ENCODE measurements around the gene DNLZ.

Gene DNLZ

DNA sequence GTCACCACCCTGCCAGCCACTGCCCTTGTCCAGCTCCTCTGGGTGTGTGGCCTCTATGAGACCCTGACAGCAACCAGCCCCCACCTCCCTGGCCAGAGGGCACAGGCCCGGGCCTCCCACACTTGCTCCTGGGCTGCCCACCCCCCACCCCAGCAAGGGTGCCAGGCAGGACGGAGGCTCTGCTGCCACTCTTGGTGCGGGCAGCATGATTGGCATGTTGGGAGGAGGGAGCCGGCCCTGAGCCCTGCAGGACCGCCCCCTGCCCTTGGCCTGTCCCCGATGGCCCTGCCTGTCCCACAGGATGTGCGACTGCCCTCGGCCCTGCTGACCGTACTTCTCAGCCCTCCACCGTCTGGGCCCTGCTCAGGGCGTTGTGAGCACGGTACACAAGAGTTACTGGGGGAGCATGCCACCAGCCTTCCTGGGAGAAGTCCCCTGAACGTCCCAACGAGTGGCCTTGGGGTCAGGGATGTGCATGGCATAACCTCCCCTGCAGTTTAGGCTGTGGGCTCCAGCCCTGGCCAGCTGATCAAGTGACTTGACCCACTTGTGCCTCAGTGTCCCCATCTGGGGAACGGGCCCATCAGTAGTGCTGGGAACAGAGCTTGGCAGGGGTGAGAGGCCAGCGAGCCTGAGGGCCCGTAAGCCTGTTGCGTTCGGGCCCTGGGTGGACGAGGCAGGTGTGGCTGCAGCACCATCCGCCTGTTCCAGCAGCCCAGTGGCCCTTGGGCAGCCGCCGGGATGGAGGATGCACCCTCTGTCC lies 20.2 kb downstream of the DNLZ start:
- DNase-seq (ENCODE audit: low read depth): no peak

GRCh38 chr9:136342181-136343120 lies 21.1 kb downstream of the DNLZ start:
- DNase-seq (ENCODE audit: low read depth): peak; percentile 58

DNA sequence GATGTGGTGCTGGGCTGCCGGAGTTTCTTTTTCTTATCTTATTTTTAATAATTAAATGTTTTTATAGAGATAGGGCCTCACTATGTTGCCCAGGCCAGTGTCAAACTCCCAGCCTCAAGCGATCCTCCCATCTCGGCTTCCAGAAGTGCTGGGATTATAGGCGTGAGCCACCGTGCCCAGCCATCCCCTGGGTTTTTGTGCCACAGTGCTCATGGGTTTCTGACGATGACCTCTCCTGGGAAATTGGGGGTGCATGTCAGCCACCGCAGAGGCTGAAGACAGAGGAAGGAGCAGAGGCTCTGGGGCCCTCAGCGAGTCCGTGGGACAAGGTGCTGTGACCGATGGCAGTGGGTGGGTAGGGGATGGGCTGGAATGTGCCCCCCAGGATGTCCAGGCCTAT lies 21.8 kb downstream of the DNLZ start:
- DNase-seq (ENCODE audit: low read depth): no peak

- DNase-seq (ENCODE audit: low read depth): no peak
These were observed 22.4 kb downstream of the DNLZ start for GRCh38 chr9:136341042-136341655.

DNA sequence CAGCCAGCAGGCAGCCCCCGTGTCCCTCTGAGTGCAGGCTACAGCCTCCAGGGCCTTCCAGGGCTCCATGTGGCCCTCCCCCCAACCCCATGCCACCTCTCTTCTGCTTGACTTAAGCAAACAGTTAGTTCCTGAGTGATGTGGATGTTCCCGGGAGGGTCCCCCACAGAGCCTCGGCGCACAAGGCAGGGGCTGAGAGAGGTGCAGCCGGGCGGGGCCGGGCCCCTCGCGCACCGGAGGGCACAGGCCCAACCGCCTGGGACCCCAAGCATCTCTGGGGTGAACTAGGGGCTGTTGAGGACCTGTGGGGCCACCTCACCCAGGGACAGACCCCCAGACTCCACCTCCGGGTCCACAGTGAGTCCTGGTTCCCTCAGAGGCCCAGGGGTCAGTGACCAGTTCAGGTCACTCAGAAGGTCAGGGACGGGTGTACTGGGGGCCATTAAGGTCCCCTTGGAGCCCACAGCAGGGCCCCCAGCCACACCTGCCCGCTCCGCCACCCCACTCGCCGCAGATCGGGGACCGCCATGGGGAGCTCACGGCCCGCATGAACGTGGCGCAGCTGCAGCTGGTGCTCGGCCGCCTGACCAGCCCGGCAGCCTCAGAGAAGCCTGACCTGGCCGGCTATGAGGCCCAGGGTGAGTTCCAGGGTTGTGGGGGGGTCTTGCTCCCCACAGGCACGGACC lies 23.0 kb downstream of the DNLZ start:
- no peak for DNase-seq (ENCODE audit: low read depth)

- no peak for DNase-seq (ENCODE audit: low read depth)
These were observed 23.6 kb downstream of the DNLZ start for GRCh38 chr9:136339958-136340310.

DNA sequence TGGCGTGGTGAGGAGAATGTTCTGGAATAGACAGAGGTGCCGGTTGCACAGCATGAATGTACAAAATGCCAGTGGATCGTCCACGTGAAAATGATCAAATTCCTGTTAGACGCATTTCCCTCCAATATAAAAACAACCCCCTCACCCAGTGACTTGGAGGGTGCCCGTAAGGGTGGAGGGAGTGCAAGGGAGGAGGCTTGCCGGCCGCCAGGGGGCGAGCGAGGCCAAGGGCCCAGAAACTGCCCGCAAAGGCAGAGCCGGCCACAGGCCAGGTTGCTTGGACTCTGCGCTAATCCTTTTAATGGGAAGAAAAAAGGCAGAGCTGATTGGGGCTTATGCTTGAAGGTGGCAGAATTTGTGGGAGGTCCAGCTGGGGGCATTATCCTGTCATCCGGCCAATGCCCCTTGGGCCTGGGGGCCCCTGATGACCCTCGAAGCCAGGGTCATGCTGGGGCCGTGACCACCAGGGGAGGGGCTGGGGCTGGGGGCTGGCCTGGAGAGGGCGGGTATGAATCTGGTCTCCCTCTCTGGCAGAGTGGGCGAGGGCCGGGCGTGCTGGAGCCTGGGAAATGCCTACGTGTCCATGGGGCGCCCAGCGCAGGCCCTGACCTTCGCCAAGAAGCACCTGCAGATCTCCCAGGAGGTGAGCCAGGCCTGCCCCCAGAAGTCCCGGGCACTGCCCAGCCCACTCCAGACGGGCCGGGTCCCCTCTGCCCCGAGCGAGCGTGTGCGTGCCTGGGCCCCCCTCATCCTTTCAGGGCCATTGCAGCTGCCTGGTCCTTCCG lies 24.2 kb downstream of the DNLZ start:
- DNase-seq (ENCODE audit: low read depth): peak; percentile 67

DNA sequence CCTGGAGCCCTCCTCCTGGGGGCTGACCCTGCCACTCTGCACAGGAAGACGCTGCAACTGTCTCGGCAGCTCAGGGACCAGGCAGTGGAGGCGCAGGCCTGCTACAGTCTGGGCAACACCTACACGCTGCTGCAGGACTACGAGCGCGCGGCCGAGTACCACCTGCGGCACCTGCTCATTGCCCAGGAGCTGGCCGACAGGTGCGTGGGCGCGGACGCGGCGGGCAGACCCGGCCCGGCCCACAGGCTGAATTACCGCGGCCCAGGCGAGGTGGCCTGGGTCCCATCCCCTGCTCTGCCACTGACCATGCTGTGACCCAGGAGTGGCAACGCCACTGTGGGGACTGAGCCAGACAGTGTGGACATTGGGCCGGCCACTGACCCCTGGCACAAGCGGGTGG lies 25.0 kb downstream of the DNLZ start:
- DNase-seq (ENCODE audit: low read depth): no peak

DNA sequence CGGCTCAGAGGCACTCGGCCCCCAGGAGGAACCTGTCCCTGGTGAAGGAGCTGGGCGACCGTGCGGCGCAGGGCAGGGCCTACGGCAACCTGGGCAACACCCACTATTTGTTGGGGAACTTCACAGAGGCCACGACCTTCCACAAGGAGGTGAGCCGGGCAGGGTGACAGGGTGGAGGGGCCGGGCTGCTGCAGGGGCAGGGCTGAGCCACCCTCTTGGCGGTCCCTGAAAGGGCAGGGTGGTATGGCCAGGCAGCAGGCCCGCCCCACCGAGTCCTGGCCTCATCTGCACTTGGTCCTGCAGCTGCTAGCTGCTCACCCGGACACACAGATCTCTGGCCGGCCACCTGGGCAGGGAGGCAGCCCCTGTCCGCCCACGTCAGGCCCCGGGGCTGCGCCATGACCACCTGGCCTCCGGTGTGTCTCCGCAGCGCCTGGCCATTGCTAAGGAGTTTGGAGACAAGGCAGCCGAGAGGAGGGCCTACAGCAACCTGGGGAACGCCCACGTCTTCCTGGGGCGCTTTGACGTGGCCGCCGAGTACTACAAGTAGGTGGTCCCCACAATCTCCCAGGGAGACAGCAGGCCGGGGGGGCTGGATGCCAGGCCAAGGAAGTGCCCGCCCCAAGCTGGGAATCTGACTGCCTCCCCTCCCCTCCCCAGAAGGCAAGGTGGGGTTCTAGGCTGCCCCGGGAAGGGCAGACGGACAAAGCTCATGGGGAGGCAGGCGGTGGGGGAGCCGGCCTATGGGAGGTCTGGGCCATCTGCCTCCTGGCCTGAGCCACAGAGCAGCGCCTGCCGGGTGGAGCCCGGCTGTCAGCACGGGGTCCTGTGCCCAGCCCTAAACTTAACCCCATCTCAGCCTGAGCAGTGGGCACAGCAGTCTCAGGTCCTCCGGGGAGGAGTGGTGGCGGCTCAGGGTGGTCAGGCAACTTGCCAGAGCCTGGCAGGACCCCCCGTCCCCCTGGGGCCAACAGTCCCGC lies 25.8 kb downstream of the DNLZ start:
- no peak for DNase-seq (ENCODE audit: low read depth)

DNA sequence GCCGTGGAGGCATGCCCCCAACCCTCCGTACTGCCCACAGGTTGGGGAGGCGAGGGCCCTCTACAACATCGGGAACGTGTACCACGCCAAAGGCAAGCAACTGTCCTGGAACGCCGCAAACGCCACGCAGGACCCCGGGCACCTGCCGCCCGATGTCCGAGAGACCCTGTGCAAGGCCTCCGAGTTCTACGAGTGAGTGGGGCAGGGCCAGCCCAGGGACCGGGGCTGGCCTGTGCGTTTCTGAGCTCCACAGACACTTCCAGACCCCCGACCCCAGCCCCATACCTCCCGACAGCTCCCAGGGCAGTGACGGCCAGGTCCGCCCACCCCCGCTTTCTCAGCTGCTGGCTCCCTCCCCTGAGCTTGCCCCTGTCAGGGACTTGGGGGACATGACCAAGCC lies 26.7 kb downstream of the DNLZ start:
- no peak for DNase-seq (ENCODE audit: low read depth)

- DNase-seq (ENCODE audit: low read depth): peak; percentile 71
These were observed 27.2 kb downstream of the DNLZ start for GRCh38 chr9:136336156-136336870.

- no peak for DNase-seq (ENCODE audit: low read depth)
These were observed 28.0 kb downstream of the DNLZ start for GRCh38 chr9:136335296-136336155.

DNA sequence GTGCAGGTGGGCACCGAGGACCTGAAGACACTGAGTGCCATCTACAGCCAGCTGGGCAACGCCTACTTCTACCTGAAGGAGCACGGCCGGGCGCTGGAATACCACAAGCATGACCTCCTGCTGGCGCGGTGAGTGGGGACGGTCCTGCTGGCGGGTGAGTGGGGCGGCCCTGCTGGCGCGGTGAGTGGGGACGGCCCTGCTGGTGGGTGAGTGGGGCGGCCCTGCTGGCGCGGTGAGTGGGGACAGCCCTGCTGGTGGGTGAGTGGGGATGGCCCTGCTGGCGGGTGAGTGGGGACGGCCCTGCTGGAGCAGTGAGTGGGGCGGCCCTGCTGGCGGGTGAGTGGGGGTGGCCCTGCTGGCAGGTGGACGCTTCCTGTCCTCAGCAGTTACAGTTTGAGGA lies 29.0 kb downstream of the DNLZ start:
- no peak for DNase-seq (ENCODE audit: low read depth)

- no peak for DNase-seq (ENCODE audit: low read depth)
These were observed 30.1 kb downstream of the DNLZ start for GRCh38 chr9:136333486-136333885.

- DNase-seq (ENCODE audit: low read depth): no peak
These were observed 30.5 kb downstream of the DNLZ start for GRCh38 chr9:136333045-136333444.

GRCh38 chr9:136332482-136332983 lies 31.0 kb downstream of the DNLZ start:
- DNase-seq (ENCODE audit: low read depth): no peak

DNA sequence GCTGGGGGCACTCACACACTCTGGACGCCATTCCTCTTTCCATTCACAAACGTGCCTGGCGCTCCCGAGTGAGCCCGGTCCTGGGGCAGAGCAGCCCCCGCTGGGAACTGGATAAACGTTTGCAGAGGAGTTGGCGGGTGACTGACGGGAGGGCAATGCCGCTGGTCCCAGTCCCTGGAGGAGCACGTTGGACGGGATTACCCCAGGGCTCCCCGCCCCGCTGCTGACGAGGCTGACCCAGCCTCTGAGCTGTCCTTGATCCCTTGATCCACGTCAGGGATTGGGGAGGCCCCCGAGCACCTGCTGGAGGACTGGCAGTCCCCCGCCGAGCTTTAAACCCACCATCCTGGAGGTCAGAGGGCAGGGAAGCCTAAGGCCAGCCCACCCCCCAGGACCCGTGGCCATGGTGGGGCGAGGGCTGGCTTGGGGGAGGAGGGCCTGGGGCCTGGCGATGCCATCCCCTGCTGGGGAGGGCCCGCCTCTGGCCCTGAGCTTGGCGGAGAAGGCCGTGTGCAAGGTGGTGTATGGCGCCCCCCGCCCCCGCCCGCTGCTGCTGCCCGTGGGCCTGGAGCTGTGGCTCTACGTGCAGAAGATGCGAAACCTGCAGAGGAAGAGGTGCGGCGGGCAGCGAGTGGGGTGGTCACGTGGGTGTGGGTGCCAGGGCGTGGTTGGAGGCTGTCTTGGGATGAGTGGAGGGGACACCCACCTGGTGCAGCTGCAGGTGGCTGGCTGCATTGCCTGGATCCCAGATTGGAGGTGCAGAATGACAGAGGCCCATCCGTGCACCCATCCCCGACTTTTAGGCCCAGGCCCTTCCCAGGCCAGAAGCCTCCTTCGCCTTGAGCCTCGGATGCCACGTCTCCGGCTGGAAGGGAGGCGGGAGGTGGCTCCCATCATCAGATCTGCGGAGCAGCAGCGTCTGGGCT lies 31.7 kb downstream of the DNLZ start:
- DNase-seq (ENCODE audit: low read depth): no peak

Measured in ELR (cell line).